ENCODE data around the gene PLXNA4.

Gene PLXNA4

DNA sequence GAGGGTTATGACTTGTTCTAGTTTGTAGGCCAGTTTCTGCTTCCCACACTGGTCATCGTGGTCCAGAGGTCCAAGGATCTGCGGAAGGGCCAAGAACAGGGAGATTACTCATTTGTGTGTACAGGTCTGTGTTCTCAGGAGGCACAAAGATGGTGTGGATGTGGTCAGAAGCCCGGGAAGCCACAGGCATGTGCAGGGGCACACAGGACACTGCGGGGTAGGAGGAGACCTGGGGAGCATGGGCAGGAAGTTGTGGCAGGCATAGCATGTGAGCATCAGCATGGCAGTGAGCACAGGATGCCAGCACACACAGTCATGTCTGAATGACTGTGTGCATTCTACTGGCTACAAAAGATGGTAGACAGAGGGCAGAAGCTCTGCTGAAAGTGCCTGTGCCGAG is 445.8 kb downstream of the PLXNA4 start:
- DNase-seq = no peak

DNA sequence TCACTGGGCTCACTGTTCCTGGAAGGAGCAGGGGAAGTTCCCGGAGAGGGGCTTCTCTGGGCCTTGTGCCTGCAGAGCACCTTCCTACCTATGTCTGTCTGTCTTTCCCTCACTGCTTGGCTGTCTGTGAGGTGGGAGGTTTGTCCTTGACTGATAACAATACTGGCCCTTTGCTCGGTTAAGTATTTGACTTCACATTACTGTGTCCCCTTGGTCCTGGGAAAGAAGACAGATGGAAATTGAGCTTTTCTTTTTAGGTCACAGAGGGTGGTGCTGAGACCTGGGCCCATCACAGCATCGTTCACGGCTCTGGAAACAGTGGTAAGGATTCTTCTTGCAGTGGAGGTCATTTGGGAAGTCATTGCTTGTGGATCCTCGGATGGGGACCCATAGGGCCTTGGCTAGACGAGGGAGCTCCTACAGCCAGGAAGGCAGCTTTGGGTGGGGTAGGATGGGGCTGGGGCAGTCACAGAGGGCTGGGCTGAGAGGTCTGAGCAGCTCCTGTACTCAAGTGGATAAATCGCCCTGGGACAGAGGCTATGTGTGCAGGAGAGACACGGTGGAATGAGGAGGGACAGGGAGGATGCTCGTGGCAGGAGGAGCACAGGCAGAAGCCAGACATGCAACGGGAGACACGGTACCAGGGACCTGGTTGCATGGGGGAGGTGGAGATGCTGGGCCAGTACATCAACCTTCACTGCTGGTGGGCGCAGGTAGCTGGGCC is 450.2 kb downstream of the PLXNA4 start:
- DNase-seq = no peak

GRCh38 chr7:132125096-132125495 is 451.2 kb downstream of the PLXNA4 start:
- no peak for DNase-seq

DNA sequence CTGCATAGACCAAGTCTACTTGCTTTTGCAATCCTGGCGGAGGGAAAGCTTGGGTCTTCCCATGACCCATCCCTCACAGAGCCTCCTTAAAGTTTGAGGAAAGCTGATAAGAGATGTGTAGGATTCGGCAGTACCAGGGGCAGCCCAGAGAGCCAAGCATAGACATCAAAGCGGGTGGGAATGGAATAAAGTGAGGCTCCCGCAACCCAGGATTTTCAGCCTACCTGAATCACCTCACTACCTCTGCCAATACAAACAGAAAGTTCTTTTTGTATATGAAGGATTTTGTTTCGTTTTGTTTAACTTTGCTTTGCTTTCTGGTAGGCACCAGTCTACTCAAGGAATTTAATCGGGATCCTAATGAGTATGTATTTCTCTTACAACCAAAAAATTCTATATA is 451.7 kb downstream of the PLXNA4 start:
- no peak for DNase-seq

DNA sequence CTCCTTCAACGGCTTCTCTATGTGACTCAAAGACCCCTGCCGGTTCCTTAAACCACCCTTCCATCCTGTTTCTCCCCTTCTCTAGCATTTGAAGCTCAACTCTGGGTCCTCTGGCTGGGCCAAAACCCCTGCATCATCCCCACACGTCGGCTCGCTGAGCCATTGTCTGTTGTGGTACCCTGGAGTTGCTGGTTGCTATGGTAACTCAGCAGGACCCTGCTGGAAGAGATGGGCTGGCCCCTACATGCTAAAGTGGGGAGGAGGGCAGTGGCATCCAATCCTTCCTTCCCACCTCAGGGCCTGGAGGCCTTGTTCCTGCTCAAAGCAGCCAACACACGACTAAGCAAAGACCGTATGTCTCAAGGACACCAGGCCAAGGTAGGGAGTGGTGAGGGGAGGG is 452.5 kb downstream of the PLXNA4 start:
- no peak for DNase-seq

- DNase-seq = no peak
Measured at GRCh38 chr7:132122901-132123300, 453.4 kb downstream of the PLXNA4 start.

DNA sequence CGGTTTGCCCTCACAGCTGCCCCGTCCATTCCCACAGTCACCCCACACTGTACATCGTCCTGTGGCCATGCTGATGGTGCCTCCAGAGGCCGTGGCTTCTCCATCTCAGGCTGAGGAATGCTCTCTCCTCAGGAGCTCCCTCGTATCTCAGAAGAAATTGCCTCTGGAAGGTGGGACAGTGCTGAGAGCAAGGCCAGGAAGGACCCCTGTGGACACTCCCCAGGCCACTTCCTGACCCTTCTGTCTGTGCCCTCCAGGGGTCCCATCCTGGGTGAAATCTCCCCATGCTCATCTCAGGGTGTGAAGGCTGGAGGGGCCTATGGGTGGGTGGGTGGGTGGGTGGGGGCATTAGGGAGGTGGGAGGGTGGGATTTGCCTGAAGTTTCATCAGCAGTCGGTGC is 454.3 kb downstream of the PLXNA4 start:
- DNase-seq = no peak

DNA sequence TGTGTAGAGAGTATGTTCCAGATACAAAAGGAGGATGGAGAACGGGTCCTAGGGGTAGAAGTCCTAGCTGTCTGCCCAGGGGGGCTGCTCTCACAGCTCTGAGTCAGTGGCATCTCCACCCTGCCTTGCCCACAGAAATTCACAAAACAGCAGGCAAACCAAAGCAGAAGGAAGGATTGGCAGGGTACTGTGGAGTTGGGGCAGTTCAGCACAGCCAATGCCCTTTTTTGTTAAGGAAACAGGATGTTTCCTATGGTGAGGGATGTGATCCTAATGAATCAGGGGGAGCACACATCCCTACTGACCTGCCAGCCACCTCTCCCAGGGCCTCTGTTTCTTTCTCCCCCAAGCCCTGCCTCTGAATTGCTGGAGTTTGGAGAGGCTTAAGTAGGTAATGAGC is 457.6 kb downstream of the PLXNA4 start:
- no peak for DNase-seq

DNA sequence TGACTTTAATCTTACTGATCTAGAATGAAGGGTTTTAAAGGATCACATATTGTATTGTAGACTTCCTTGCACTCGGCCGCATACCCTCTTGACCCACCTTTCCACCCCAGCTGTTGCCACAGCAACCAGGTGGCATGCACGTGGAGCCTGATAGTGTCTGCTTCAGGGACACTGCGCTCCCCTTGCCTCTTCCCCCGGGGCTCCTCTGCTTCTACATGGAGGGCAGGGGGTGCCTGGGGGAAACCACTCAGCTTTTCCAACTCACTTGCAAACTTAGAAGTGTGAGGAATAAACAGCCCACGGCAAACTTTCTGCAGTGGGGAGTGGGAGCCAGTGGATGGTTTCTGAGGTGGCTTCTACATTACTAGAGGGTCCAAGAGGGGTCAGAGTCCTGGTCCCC is 458.6 kb downstream of the PLXNA4 start:
- DNase-seq = no peak

DNA sequence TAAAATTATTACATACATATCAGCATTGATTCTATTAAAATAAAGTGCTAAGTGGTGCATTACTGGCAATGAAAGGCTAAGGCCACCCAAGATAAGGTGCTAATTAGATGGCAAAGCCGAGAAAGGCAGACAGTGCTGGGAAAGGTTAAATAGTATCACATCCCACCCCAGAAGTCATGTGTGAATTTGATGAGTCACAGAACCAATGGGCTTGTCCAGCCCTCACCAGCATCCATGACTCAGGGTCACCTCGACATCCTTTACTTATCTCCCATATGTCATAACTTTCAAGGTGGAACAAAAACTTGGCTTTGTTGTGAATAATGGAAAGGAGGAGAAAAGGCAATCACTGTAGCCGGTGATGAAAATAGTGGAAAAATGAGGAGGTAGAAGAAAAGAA is 459.1 kb downstream of the PLXNA4 start:
- no peak for DNase-seq

- DNase-seq = no peak
Measured at GRCh38 chr7:132116369-132116768, 459.9 kb downstream of the PLXNA4 start.

DNA sequence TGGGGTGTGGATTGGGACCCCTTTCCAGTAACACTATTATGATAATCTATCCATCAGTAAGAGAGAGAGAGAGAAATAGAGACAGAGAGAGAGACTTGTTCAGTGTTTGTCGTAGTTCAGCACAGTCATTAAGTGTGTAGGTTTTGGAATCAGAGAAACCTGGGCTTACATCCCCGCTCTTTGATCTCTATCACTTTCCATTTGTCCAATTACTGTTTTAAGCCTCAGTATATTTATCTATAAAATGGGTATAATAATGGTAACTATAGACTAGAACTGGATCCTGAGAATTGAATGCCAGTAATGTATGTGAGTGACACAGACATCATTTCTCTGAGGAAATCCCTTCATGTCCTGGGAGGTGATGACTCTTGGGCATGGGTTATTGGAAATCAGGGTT is 460.5 kb downstream of the PLXNA4 start:
- DNase-seq = no peak

DNA sequence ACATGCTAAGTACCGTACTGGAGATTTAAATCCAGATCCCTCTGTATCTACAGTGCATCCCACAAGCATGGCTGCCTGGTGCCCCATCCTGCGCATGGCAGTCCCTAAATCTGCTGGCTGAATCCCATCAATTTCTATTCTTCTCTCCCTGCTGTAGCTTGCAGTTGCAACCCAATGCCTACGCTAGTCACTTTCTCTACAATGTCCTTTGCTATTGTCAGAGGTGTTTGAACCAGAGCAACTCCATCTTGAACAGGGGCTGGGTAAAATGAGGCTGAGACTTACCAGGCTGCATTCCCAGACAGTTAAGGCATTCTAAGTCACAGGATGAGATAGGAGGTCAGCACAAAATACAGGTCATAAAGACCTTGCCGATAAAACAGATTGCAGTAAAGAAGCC is 461.2 kb downstream of the PLXNA4 start:
- DNase-seq = no peak

DNA sequence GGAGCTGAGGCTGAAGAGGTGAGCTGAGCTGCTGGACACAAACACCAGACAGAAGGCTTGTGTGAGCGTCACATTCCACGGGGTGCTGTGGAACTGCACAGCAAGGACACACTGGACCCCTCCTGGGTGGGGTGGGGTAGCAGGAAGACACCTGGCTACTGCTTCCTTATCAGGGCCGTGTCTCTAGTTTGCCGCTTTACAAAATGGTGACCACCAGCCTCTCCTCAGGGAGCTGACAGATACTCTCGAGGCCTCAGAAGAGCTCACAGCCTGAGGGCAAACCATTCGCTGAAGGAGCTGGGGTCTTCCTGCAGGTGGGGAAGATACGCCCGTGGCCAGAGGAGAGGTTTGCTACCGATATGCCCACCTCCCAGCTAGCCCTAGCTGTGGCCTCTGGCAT is 461.9 kb downstream of the PLXNA4 start:
- no peak for DNase-seq

DNA sequence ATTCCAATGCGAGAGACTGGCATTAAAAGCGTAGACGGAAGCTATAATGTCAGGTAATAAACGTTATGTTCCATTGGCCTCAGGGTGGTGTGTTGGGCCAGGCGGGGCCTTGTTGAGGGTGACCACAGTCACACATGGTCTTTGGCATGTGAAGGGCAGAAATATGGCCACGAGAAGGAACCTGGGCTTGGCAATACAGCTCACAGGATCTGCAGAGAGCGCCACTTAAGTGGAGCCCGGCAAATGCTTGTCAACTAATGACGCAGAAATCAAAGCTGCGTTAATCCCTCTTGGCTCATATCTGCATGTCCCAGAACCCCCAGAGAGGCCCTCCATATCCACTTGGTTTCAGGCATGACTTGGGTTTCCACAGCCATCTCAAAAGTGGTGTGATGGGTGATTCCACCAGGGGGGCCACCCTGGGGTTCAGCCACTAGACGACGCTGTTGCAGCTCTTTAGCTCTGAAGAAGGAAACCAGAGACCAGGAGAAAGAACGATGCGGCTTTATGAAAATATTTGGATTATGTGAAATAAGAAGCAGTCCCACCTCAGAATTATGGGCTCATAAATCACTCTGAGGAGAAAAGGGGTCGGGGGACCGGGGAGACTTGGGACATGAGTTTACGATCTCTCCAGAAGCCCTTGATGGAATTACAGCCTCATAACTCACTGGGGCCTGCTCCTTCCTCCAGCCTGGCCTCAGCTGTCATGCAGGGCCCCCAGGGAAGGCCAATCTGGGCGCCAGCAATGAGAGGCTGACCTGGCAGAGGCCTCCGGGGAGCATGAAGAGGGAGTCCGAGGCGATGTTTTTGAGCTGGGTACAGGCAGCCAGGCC is 462.5 kb downstream of the PLXNA4 start:
- DNase-seq = no peak

GRCh38 chr7:132112657-132113056 is 463.6 kb downstream of the PLXNA4 start:
- no peak for DNase-seq

GRCh38 chr7:132112106-132112505 is 464.2 kb downstream of the PLXNA4 start:
- DNase-seq = no peak

- no peak for DNase-seq
Measured at GRCh38 chr7:132110692-132111091, 465.6 kb downstream of the PLXNA4 start.

- no peak for DNase-seq
Measured at GRCh38 chr7:132109769-132110168, 466.5 kb downstream of the PLXNA4 start.

DNA sequence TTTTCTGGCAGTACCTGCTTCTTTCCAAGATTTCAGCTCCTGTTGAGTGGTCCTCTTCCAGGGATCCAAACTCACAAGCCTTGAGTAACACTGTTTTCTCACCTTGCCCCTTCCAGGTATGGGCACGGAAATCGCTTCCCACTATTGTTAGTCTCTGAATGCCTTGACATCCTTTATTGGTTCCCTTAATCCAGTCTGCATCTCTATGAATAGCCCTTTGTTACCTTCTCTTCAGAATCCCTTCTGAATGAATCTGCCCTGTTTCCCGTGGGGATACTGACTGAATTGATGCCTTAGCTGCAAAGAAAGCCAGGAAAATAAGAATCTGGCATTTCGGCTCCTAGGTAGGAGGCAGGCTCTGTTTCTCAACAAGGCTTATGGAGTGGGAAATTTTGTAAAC is 467.7 kb downstream of the PLXNA4 start:
- DNase-seq = no peak

- no peak for DNase-seq
Measured at GRCh38 chr7:132106491-132106890, 469.8 kb downstream of the PLXNA4 start.

- no peak for DNase-seq
Measured at GRCh38 chr7:132105096-132105495, 471.2 kb downstream of the PLXNA4 start.

DNA sequence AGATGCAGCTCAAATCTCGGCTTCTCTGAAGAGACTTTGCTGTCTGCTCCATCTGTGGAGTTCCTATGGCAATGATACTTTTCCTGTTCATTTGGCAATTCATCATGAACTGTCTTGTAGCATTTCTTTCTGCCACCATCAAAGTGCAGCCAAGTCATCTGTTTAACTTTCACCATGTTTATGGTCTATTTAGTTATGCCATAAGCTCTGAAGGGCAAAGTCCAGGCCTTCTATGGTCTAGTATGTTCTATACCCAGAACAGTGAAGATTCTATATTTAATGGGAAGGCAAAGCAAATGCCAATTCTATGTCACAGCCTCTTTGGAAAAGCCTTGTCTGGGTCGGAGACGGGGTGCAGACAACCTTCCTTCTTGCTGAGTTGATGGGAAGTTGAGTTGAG is 472.6 kb downstream of the PLXNA4 start:
- DNase-seq = no peak

- no peak for DNase-seq
Measured at GRCh38 chr7:132102942-132103341, 473.3 kb downstream of the PLXNA4 start.

- DNase-seq = no peak
Measured at GRCh38 chr7:132102391-132102790, 473.9 kb downstream of the PLXNA4 start.
